ENCODE measurements around the gene MAP4K5. TPM values are rescaled to one million over a fixed set of nuclear protein-coding genes. Genes with fewer than 3 reads are reported as not detected.

MAP4K5 gene
- polyA plus RNA-seq, 5 donors: 47.0 to 87.5 (median 66.8) TPM

- DNase-seq: no peak
Measured at GRCh38 chr14:50477760-50478159, 54.6 kb downstream of the MAP4K5 start.

- no peak for DNase-seq
Measured at GRCh38 chr14:50476134-50476533, 56.2 kb downstream of the MAP4K5 start.

- no peak for DNase-seq
Measured at GRCh38 chr14:50475460-50475859, 56.9 kb downstream of the MAP4K5 start.

GRCh38 chr14:50471838-50472465, 60.4 kb downstream of the MAP4K5 start:
- no peak for DNase-seq

- DNase-seq: no peak
Measured at GRCh38 chr14:50469982-50470381, 62.4 kb downstream of the MAP4K5 start.

- DNase-seq: no peak
Measured at GRCh38 chr14:50462111-50462510, 70.3 kb downstream of the MAP4K5 start.

- DNase-seq: no peak
Measured at GRCh38 chr14:50453869-50454268, 78.5 kb downstream of the MAP4K5 start.

- DNase-seq: peak; percentile 14 to 36
Measured at GRCh38 chr14:50452979-50453705, 79.2 kb downstream of the MAP4K5 start.

GRCh38 chr14:50452296-50452695, 80.1 kb downstream of the MAP4K5 start:
- peak; percentile 31 for DNase-seq

GRCh38 chr14:50451854-50452253, 80.5 kb downstream of the MAP4K5 start:
- no peak for DNase-seq

- no peak for DNase-seq
Measured at GRCh38 chr14:50447461-50447860, 84.9 kb downstream of the MAP4K5 start.

- no peak for DNase-seq
Measured at GRCh38 chr14:50434528-50434927, 97.8 kb downstream of the MAP4K5 start.

GRCh38 chr14:50432131-50432530, 100.2 kb downstream of the MAP4K5 start:
- DNase-seq: no peak

- no peak for DNase-seq
Measured at GRCh38 chr14:50425816-50426215, 106.6 kb downstream of the MAP4K5 start.

GRCh38 chr14:50425105-50425504, 107.3 kb downstream of the MAP4K5 start:
- no peak for DNase-seq

- no peak for DNase-seq
Measured at GRCh38 chr14:50423529-50423928, 108.8 kb downstream of the MAP4K5 start.

- DNase-seq: no peak
Measured at GRCh38 chr14:50421499-50421898, 110.9 kb downstream of the MAP4K5 start.

GRCh38 chr14:50417853-50418252, 114.5 kb downstream of the MAP4K5 start:
- no peak for DNase-seq

- DNase-seq: no peak
Measured at GRCh38 chr14:50410921-50411320, 121.4 kb downstream of the MAP4K5 start.

- DNase-seq: no peak
Measured at GRCh38 chr14:50410071-50410470, 122.3 kb downstream of the MAP4K5 start.

GRCh38 chr14:50407111-50407812, 125.1 kb downstream of the MAP4K5 start:
- DNase-seq: no peak

- peak; percentile 77 to 81 for DNase-seq
Measured at GRCh38 chr14:50403419-50403818, 128.9 kb downstream of the MAP4K5 start.

GRCh38 chr14:50402965-50403364, 129.4 kb downstream of the MAP4K5 start:
- no peak for DNase-seq
